HG03196 (cell line): Measurements from ENCODE around the gene CANX.
"Not testable (repeated sequence)": the region's sequence is repeated elsewhere in the genome, so short reads cannot be mapped to it uniquely, and the experiment has no call there.

Experiments
- ATAC-seq: cut with Tn5 transposase; IDR thresholded peaks from one replicate; pipeline ENCODE4 v1.9.1; 2021; ENCODE audit not compliant: unreplicated experiment

Gene CANX, protein sequence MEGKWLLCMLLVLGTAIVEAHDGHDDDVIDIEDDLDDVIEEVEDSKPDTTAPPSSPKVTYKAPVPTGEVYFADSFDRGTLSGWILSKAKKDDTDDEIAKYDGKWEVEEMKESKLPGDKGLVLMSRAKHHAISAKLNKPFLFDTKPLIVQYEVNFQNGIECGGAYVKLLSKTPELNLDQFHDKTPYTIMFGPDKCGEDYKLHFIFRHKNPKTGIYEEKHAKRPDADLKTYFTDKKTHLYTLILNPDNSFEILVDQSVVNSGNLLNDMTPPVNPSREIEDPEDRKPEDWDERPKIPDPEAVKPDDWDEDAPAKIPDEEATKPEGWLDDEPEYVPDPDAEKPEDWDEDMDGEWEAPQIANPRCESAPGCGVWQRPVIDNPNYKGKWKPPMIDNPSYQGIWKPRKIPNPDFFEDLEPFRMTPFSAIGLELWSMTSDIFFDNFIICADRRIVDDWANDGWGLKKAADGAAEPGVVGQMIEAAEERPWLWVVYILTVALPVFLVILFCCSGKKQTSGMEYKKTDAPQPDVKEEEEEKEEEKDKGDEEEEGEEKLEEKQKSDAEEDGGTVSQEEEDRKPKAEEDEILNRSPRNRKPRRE

DNA sequence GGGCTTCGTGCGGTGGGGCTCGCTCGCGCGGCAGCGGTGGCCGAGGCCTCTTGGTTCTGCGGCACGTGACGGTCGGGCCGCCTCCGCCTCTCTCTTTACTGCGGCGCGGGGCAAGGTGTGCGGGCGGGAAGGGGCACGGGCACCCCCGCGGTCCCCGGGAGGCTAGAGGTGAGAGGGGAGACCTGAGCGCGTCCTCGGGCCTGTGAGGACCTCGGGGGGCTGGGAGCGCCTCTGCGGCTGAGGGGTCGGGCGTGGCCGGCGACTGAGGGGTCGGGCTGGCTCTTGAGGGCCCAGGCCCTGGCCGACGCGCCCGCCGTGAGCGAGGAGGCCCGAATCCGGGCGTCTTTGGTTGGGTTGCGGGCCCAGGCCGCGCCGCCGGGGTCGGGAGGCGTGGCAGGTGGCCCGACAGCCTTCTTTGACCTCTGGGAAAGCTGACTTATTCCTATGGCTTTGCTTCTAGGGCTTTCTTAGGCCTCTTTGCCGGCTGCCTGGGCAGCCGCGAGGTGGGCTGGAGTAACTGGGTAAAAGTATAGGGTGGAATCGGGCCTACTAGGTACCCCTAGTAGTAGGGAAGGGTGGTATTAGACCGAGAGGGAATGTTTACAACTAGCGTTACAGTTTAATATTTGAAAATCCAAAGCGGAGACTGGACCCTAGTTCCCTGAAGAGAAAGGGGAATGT lies at the start of gene CANX:
Gene CANX, plus strand, starts transcription at position 33 of the 681 bp plus-strand sequence. CDS start 6,715 bp downstream, outside the sequence.
- no peak for ATAC-seq

DNA sequence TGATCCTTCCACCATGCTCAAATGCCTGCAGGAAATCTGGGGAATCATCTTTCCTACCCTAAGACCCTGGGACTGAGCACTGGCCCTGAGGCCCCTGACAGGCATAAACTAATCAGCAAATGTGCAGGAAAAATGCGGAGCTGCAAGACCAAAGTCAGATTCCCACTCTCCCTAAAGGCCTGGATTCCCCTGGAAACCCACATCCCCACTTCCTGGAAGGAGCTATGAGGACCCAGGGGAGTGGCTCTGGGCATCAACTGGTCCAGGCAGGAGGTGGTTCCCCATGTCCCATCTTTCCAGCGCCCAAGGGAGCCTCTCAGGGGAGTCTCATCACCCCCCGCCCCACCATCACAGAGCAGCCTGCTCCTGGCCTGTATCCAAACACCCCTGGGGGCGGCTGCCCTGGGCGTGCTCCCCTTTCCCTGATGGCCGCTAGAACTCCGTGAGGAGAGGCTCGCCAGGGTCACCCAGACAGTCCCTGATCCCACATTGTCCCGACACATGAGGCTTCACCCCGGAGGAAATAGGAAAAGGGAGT lies 49.5 kb upstream of the CANX start:
- not testable (repeated sequence) for ATAC-seq

DNA sequence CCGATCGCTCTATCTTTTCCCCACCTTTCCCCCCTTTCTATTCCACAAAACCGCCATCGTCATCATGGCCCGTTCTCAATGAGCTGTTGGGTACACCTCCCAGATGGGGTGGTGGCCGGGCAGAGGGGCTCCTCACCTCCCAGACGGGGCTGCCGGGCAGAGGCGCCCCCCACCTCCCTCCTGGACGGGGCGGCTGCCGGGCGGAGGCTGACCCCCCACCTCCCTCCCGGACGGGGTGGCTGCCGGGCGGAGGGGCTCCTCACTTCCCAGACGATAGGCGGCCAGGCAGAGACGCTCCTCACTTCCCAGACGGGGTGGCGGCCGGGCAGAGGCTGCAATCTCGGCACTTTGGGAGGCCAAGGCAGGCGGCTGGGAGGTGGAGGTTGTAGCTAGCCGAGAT lies 48.5 kb upstream of the CANX start:
- not testable (repeated sequence) for ATAC-seq

DNA sequence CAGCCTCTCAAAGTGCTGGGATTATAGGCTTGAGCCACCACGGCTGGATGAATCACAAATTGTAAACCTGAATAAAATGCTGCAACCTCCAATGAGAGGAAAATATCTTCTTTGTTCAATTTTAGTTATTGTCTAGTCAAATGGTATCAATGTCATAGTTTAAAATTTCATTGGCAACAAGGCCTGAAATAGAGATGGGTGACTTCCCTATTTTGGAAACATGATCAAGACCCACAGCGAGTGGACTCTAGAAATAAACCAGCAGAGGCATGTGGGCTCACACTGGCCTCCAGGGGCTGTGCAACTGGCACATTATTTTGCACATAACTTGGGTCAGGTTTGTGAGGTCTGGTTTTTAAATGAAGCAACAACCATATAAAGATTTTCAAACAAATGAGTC lies 45.6 kb upstream of the CANX start:
- not testable (repeated sequence) for ATAC-seq

DNA sequence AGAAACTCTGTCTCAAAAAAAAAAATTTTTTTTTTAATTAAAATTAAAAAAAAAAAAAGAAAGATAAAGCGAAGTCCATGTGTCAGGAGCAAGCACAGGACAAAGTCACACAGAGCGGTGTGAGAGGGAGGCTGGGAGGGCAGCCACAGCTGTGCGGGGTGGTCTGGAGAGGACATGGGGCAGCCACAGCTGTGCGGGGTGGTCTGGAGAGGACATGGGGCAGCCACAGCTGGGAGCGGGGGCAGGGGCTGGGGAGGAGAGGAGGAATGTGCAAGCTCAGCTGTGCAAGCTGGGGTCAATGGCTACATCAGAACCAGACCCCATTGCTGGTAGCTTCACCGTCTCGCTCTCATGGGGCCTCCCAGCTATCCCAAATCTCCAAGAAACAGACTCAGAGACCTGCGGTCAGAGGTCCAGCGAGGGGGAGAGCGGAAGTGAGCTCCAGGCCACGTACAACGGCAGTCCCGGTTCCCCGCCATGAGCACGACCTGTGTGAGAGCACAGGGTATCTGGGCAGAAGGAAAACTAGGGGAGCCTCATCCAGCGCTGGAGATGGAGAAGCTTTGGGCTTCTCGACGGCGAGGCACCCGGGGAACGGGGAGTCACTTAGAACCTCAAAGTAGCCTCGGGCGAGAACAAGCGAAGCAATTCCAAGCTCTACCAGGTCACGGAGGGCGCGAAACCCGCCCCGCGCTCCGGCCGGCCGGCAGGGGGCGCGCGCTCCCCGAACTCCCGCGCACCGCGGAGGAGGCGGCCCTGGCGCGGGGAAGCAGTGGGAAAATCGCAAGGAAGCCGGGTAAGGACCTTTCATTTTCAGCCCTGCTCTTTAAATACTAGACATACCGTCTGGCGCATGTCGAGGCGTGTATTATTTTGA lies 41.2 kb upstream of the CANX start:
- peak; percentile 89 for ATAC-seq

DNA sequence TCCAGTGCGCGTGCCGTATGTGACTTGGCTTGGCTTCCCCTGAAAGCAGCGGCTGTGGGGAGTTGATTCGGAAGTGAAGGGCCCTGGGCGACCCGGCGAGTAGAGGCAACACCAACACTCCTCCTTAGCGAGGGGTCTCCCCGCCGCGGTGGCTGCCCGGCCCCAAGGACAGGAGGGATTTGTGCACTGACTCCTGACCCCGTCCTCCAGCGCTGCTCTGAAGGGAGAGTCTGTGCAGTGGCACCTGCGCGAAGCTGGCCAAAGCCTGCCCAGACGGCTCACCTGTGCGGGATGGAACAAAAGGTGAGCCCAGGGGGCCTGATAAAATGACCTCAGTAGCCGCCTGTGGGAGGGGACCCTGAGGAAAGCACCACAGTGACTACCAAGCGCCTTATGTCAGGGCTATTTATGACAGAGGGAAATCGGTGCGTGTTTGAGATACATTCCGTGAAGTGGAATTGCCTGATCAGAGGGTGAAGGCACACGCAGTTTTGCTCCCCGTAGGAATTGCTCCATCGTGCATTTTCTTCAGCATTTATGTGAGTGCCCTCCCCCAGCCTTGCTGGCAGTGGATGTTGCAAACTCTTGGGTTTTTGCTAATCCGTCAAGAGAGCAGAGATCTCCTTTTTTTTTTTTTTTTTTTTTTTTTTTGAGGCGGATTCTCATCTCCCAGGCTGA lies 40.4 kb upstream of the CANX start:
- ATAC-seq, result peak; percentile 40

DNA sequence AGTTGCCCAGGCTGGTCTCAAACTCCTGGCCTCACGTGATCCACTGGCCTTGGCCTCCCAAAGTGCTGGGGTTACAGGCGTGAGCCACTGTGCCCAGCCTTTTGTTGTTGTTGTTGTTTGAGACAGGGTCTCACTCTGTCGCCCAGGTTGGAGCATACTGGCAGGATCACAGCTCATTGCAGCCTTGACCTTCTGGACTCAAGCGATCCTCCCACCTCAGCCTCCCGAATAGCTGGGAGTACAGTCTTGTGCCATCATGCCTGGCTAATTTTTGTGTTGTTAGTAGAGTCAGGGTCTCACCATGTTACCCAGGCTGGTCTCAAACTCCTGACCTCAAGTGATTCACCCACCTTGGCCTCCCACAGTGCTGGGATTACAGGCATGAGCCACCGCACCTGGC lies 37.1 kb upstream of the CANX start:
- ATAC-seq, result not testable (repeated sequence)

DNA sequence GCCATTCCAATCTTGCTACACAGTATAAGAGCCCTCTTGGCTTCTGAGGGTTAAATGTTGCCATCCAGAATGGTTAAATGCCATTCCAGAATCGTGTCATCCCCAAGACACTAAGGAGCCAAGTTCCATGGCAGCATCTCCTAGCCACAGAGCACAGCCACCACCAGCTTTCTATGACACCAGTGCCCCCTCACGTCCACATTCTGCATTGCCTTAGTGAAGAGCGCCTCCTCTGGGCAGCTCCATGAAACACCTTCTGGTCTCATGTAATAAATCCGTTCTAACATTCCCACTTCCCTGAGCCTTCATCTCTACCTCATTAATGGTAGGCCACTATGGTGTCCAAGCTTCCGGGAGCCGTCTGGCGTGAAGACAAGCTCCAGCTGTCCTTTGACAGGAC lies 30.4 kb upstream of the CANX start:
- ATAC-seq, result no peak

DNA sequence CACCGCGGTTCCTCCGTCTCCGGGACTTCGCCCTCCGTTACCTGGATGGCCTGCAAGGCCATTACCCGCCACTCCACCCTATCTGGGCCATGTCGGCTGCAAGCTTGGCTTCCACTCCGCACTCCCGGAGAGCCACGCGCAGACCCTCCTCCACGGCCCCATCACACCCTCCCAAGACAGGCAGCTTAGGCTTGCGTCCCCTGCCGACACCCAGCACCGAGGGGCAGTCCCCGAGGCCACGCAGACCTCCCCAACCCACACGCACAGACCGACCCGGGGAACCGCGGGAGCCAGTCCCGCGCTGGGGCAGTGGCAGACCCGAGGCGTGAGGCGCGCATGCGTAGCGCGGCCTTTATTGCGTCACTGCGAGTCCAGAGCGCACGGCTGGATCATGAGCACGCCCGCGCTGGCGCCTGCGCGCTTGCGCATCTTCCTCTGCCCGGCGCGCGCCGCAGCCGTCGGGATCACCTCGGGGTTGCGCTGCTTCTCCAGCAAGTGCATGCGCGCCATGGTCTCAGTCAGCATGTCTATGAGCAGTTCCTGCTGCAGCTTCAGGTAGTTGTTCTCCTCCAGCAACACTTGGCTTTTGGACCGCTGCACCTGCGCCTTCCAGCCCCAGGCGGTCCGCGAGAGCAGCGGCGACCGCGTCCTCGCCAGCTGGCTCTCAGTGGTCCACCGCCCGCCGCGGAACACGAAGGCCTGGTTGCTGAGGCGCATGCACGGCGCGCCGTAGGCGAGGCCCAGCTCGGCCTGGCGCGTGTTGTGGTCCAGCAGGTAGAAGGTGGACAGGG lies 20.3 kb upstream of the CANX start:
- peak; percentile 89 for ATAC-seq

DNA sequence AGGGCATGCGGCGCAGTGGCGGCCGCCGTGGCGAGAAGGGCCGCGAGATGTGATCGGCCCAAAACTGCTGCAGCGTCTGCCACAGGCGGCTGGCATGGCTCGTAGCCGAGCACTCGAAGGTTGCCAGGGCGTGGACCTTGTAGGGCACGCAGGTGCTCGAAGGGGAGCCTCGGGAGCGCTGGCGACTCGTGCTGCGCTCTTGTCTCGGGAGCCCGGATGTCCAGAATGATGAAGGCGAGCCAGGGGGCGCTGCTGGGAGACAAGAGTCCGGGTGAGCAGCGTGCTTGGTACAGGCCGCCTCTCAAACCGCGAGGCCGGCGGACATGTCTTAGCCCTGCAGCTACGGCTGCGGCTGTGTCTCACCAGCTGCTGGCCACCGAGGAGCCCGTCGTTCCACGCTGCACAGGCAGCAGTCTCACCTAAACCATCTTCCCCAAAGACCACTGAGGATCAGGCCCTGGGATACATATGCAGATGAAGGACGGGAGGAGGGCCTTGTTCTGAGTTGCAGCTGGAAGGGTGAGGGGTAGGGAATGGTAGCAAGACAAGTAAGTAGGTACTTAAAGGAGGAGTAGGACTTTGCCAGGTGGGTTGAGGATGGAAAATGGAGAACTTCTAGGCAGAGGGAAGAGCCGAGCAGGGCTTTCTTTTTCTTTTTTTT lies 19.6 kb upstream of the CANX start:
- ATAC-seq, result peak; percentile 22

DNA sequence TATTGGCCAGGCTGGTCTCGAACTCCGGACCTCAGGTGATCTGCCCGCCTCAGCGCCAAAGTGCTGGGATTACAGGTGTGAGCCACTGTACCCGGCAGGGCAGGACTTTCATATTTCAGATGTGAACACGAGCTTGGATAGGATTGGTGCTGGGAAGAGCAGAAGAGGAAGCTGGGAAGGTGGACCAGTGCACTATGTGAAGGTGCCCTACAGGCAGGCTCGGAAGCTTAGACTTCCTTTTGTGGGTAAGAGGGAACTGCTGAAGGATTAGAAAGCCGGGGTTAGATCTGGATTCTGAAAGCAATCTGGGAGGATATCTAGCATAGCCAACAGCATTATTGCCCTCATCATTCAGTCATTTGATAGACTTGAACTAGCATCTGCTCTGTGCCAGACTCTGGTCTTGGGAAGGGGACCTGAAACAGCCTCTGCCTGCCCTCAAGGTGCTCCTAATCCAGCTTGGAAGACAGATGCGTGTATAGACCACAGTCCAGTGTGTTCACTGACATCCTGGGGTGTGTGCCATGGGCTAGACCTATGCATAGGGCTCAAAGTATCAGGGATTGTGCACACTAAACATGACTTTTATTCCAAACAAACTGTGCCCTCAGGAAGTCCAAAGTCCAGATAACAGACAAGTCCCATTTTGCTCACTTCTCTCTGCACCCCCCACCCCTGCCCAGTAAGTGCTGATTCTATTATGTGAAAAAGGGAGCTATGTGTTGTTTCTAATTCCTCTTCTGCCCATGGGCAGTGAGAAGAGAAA lies 18.6 kb upstream of the CANX start:
- no peak for ATAC-seq

DNA sequence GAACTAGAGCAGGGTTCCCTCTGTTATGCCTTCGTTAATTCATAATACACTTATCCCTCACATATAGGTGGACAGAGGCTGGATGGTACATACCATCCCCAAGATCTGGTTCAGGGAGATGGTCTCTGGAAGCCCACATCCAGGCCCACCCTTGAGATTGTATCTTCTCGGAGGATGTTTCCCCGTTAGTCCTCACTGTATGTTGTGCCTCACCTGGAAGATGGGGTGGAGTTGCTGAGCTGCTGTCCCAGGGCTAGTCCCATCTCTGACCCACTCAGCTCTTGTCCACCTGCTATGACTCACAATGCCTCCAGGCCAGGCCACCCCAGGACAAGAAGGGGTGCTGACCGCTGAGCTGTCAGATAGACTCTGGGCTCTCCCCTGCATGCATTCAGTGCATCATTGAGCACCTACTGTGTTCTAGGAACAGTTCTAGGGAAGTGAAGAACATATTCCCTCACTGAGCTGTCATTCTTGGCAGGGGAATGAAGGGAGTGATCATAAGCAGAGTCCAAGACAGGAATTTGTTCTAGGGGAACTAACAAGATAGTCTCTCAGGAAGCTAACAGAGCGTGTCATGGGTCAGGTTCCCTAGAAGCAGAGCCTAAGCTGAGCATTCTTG lies 17.9 kb upstream of the CANX start, which contains the start of gene CBY3:
Gene CBY3, minus strand, starts transcription at position 255 of the 622 bp plus-strand sequence. Its CDS starts 116 bp downstream, at position 139.
- no peak for ATAC-seq

DNA sequence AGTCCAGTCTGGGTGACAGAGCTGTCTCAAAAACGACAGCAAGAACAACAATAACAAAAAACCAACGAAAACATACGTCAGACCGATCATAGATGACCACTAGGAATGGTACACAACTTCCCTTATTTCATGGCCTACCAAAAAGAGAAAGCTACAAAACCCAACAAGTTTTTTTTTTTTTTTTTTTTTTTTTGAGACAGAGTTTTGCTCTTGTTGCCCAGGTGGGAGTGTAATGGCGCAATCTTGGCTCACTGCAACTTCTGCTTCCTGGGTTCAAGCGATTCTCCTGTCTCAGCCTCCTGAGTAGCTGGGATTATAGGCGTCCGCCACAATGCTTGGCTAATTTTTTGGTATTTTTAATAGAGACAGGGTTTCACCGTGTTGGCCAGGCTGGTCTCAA lies 9.6 kb upstream of the CANX start:
- not testable (repeated sequence) for ATAC-seq

DNA sequence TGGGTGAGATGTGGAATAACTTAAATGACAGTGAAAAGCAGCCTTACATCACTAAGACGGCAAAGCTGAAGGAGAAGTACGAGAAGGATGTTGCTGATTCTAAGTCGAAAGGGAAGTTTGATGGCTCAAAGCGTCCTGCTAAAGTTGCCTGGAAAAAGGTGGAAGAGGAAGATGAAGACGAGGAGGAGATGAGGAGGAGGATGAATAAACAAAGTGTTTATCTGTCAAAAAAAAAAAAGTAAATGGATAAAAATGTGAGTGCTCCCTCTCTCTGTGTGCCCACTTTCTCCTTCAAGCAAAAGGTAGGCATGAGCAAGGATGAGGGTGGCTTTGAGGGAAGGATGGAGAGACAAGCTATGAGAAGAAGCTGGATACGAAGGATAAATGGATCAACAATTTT lies 4.2 kb upstream of the CANX start:
- ATAC-seq, result no peak

DNA sequence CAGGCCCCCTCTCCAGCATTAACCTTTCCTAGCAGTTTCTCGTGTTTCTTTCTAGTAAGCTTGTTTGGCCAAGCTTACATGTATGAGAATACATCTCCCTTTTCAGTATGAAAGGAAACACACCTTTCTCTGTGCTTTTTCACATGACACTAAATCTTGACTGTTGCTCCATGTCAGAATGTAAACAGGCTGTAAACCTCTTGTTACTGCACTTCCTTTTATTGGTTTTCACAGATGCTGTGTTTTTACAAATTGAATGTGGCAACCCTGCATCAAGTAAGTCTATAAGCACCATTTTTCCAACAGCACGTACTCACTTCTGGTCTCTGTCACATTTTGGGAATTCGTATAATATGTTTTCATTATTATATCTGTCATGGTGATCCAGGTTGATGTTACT lies 2.2 kb upstream of the CANX start:
- ATAC-seq, result no peak

DNA sequence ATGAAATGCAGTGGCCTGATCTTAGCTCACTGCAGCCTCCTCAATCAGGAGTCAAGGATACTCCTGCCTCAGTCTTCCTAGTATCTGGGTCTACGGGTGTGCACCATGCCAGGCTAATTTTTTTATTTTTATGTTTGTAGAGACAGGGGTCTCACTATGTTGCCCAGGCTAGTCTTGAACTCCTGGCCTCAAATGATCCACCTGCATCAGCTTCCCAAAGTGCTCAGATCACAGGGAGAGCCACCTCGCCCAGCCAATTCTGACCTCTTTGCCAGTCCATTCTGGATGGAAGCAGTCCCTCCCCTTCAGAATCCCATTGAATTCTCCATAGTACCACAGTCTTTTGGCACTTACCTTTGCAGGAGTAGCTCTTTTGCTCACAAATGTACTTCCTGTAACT lies 1.7 kb upstream of the CANX start:
- ATAC-seq, result no peak

DNA sequence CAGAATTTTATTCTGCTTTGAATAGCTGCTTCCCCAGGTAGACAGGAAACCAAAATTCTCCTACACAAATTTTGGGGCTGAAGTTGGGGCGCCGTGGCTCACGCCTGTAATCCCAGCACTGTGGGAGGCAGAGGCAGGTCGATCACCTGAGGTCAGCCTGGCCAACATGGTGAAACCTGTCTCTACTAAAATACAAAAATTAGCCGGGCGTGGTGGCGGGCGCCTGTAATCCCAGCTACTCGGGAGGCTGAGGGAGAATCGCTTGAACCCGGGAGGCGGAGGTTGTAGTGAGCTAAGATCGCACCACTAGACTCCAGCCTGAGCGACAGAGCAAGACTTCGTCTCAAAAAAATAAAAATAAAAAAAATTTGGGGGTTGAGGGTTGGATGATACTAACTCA lies 1.2 kb upstream of the CANX start:
- ATAC-seq, result not testable (repeated sequence)
